Peyer's patch (tissue), 4 donors: ENCODE results near the gene CACNG4. TPM values are rescaled to one million over a fixed set of nuclear protein-coding genes. Genes with fewer than 3 reads are reported as not detected.

Experiments
- DNase-seq, 3 donors: peaks; one replicate each; pipeline ENCODE4 v3.0.0-alpha.2; 2017 to 2019
- H3K27ac ChIP-seq, 4 donors: fragments of 200-600 bp; sonication (generic); one replicate each; pipeline ENCODE4 v1.5.1; 2016 to 2019
- H3K27me3 ChIP-seq, 2 donors: fragments of 200-600 bp; sonication (generic); one replicate each; pipeline ENCODE4 v1.5.1; 2019
- H3K36me3 ChIP-seq, 3 donors: fragments of 200-600 bp; sonication (generic); one replicate each; pipeline ENCODE4 v1.5.1; 2016 to 2019
- H3K4me1 ChIP-seq, 4 donors: fragments of 200-600 bp; sonication (generic); one replicate each; pipeline ENCODE4 v1.5.1; 2016 to 2019
- H3K4me3 ChIP-seq, 4 donors: fragments of 200-600 bp; sonication (generic); 1 replicate in 3 of 4; 2 replicates in 1 of 4; pipeline ENCODE4 v1.5.1; 2016 to 2019; ENCODE audit warnings: mild to moderate bottlenecking in 1 of 4
- H3K9me3 ChIP-seq, 4 donors: fragments of 200-600 bp; sonication (generic); one replicate each; pipeline ENCODE4 v1.5.1; 2016 to 2019; ENCODE audit warnings: mild to moderate bottlenecking in 1 of 4
- POLR2A ChIP-seq, 2 donors: fragments of 450-650 bp; IDR thresholded peaks; one replicate each; pipeline ENCODE4 v1.5.1; 2017; ENCODE audit warnings: antibody characterized with exemption in 2 of 2, mild to moderate bottlenecking in 2 of 2, moderate library complexity in 2 of 2
- total RNA-seq, 4 donors: library from RNA; depleted of rRNA; stranded (reverse); fragments of >200 nt; gene quantifications; one replicate each; pipeline ENCODE4 v1.1.0, GENCODE V29; 2016
- TF ChIP-seq, protein P1 (sequence below), 6 experiments: fragments of 450-650 bp in 4 of 6; fragments of 200-600 bp in 2 of 6; sonication (generic) in 1 of 6; IDR thresholded peaks; one replicate each; pipeline ENCODE4 v1.5.1; 2017 to 2019; ENCODE audit warnings: antibody characterized with exemption in 6 of 6, mild to moderate bottlenecking in 3 of 6, moderate library complexity in 1 of 6

Gene CACNG4
- total RNA-seq, 4 donors from 2014 or later: 0.40 TPM; not detected in 3

DNA sequence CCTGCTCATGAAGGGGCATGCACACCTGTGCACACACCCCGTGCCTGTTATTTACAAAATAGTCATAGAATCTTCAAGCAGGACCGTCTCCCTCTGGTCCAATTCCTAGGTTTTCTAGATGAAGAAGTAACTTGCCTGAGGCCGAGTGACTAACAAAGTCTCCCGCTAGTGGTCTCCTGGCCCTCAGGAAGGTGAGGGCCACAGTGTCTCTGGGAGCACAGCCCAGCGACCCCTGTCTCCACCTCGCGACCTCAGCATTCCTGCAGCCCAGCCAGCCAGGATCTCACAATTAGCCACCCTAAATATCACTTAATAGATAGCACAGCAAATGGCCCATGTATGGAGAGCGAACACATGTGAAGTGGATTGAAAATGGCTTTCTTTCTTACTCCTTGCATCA is 49.4 kb downstream of the CACNG4 start:
- Histone ChIP-seq H3K27ac (no peak overlapping the region), H3K27me3 (no peaks in the 10 kb centered on the region), H3K9me3 (no peaks in the 10 kb centered on the region), H3K36me3 (no peaks in the 10 kb centered on the region), H3K4me3 (no peak overlapping the region), H3K4me1 (no peaks in the 10 kb centered on the region)
- TF ChIP-seq, protein P1, sequence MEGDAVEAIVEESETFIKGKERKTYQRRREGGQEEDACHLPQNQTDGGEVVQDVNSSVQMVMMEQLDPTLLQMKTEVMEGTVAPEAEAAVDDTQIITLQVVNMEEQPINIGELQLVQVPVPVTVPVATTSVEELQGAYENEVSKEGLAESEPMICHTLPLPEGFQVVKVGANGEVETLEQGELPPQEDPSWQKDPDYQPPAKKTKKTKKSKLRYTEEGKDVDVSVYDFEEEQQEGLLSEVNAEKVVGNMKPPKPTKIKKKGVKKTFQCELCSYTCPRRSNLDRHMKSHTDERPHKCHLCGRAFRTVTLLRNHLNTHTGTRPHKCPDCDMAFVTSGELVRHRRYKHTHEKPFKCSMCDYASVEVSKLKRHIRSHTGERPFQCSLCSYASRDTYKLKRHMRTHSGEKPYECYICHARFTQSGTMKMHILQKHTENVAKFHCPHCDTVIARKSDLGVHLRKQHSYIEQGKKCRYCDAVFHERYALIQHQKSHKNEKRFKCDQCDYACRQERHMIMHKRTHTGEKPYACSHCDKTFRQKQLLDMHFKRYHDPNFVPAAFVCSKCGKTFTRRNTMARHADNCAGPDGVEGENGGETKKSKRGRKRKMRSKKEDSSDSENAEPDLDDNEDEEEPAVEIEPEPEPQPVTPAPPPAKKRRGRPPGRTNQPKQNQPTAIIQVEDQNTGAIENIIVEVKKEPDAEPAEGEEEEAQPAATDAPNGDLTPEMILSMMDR (IDR thresholded peaks at IDR 0.05): no peak
- no peak for TF ChIP-seq POLR2A (IDR thresholded peaks at IDR 0.05)
- no peak for DNase-seq

- H3K4me3 ChIP-seq: no peak overlapping the region
- TF ChIP-seq POLR2A (IDR thresholded peaks at IDR 0.05): no peak
- TF ChIP-seq, protein P1 (IDR thresholded peaks at IDR 0.05): no peak
- no peaks in the 10 kb centered on the region for H3K36me3 ChIP-seq
- H3K9me3 ChIP-seq: no peaks in the 10 kb centered on the region
- no peak overlapping the region for H3K27ac ChIP-seq
- no peaks in the 10 kb centered on the region for H3K27me3 ChIP-seq
- DNase-seq: no peak
- no peaks in the 10 kb centered on the region for H3K4me1 ChIP-seq
Observed at GRCh38 chr17:67015001-67015400, 50.5 kb downstream of the CACNG4 start.

DNA sequence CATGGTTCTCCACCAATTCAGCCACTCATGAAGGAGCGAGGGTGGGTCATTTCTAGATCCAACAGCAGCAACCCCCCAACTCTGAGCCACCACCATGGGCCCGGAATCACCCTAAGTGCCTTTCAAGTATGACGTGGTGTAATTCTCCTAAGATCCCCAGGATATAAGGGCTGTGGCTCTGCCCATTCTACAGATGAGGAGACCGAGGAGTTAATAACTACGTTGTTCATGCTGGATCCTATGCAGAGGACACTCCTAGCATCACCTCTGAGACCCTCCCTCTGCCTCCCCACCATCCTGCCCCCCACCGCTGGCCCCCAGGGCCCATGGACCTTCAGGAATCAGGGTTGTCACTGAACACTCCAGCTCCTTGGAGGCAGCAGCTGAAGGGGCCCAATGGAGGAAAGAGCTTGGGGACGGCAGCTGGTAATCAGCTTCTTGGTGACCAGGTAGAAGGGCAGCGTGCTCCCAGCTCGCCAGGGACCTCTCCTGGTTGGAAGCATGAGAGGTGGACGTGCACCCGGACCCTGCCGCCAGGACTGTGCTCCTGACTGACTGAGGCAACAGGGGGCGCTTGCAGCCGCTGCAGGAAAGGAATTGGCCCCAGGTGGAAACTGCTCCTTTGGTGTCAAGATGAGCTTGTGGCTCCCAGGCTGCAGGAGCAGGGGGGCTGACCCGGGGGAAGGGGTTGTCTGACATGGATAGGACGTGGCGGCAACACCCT is 51.7 kb downstream of the CACNG4 start:
- Histone ChIP-seq H3K27me3 (no peaks in the 10 kb centered on the region), H3K27ac (no peak overlapping the region), H3K4me1 (no peaks in the 10 kb centered on the region), H3K4me3 (no peak overlapping the region), H3K36me3 (no peaks in the 10 kb centered on the region), H3K9me3 (no peaks in the 10 kb centered on the region)
- no peak for TF ChIP-seq POLR2A (IDR thresholded peaks at IDR 0.05)
- TF ChIP-seq, protein P1 (IDR thresholded peaks at IDR 0.05): no peak
- DNase-seq: no peak

DNA sequence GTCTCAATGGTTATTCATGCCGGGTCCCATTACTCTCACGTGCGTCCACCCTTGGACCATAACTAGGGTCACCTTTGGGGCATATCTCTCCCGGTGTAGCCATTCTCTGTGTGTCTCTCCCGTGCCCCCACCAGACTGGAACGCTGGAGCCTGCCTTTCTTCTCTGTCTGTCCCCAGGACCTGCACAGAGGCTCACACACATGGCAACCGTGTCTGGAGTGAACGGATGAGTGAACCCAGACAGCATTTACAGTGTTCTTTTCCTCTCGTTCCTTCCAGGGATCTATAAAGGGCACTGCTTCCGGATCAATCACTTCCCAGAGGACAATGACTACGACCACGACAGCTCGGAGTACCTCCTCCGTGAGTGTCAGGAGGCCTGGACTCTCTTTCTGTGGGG is 53.4 kb downstream of the CACNG4 start:
- Histone ChIP-seq H3K27me3 (no peaks in the 10 kb centered on the region), H3K27ac (no peak overlapping the region), H3K36me3 (no peaks in the 10 kb centered on the region), H3K9me3 (no peaks in the 10 kb centered on the region), H3K4me3 (no peak overlapping the region), H3K4me1 (no peaks in the 10 kb centered on the region)
- no peak for DNase-seq
- TF ChIP-seq, protein P1 (IDR thresholded peaks at IDR 0.05): no peak
- TF ChIP-seq POLR2A (IDR thresholded peaks at IDR 0.05): no peak

- no peaks in the 10 kb centered on the region for H3K9me3 ChIP-seq
- H3K4me1 ChIP-seq: no peaks in the 10 kb centered on the region
- H3K36me3 ChIP-seq: no peaks in the 10 kb centered on the region
- H3K4me3 ChIP-seq: no peak overlapping the region
- no peaks in the 10 kb centered on the region for H3K27me3 ChIP-seq
- TF ChIP-seq POLR2A (IDR thresholded peaks at IDR 0.05): no peak
- TF ChIP-seq, protein P1 (IDR thresholded peaks at IDR 0.05): no peak
- H3K27ac ChIP-seq: no peak overlapping the region
- no peak for DNase-seq
Observed at GRCh38 chr17:67018471-67019434, 54.2 kb downstream of the CACNG4 start.
